B cell (primary cell): ENCODE measurements around the gene HEPACAM. TPM values are rescaled to one million over a fixed set of nuclear protein-coding genes. Genes with fewer than 3 reads are reported as not detected.

Source experiments
- ATAC-seq: fragments of 200-7000 bp; cut with Tn5 transposase; one replicate; pipeline ENCODE4 v1.10.0; 2021; ENCODE audit warnings: low read depth, mild to moderate bottlenecking, moderate number of reproducible peaks, moderate library complexity
- CTCF ChIA-PET: fragments of 350-600 bp; sonication (Branson Sonifier 250); formaldehyde crosslinking; loops from one replicate; lab custom pipeline; 2021; ENCODE audit warnings: antibody characterized with exemption, inconsistent platforms; lab: Charles Lee
- POLR2A ChIA-PET: fragments of 350-600 bp; sonication (Branson Sonifier 250); formaldehyde crosslinking; loops from one replicate; lab custom pipeline; 2021; ENCODE audit warnings: antibody characterized with exemption; lab: Charles Lee
- DNase-seq: peaks from one replicate; pipeline ENCODE4 v3.0.0; 2013
- H2AFZ ChIP-seq: 2 replicates; pipeline ENCODE4 v1.6.1; 2012; ENCODE audit warnings: mild to moderate bottlenecking, low read depth, low read length; ENCODE audit not compliant: insufficient read depth, poor library complexity, severe bottlenecking
- H3K27ac ChIP-seq, 2 donors: 1 replicate in 1 of 2; 2 replicates in 1 of 2; pipeline ENCODE4 v1.5.1; 2012 to 2013; ENCODE audit warnings: low read length in 2 of 2, mild to moderate bottlenecking in 2 of 2, moderate library complexity in 1 of 2
- H3K27me3 ChIP-seq, 4 experiments: fragments of 200-600 bp in 1 of 4; sonication (generic) in 1 of 4; replicated peaks in 1 of 4; 1 replicate in 2 of 4; 2 replicates in 2 of 4; pipeline versions ENCODE4 v1.6.1 to v1.7.0; 2013 to 2016; ENCODE audit warnings: low read length in 3 of 4, mild to moderate bottlenecking in 2 of 4, mixed read lengths in 1 of 4, moderate library complexity in 1 of 4; ENCODE audit not compliant: insufficient read depth in 4 of 4, control insufficient read depth in 3 of 4; ENCODE audit errors: control extremely low read depth in 1 of 4
- H3K36me3 ChIP-seq, 2 experiments: replicated peaks in 1 of 2; 1 replicate in 1 of 2; 2 replicates in 1 of 2; pipeline versions ENCODE4 v1.6.1 to v1.7.1; 2013; ENCODE audit warnings: low read length in 1 of 2; ENCODE audit not compliant: insufficient read depth in 2 of 2, control insufficient read depth in 1 of 2; ENCODE audit errors: control extremely low read depth in 1 of 2, extremely low read depth in 1 of 2
- H3K4me1 ChIP-seq, 2 donors: fragments of 200-600 bp in 1 of 2; sonication (generic) in 1 of 2; 1 replicate in 1 of 2; 2 replicates in 1 of 2; pipeline versions ENCODE4 v1.5.1 to v1.6.1; 2013 to 2017; ENCODE audit warnings: low read length in 2 of 2; ENCODE audit not compliant: control insufficient read depth in 2 of 2, insufficient read depth in 2 of 2
- H3K4me2 ChIP-seq: replicated peaks from 2 replicates; pipeline ENCODE3; 2012; ENCODE audit warnings: mild to moderate bottlenecking, low read depth, low read length; ENCODE audit not compliant: poor library complexity, severe bottlenecking
- H3K4me3 ChIP-seq, 5 experiments: fragments of 200-600 bp in 1 of 5; sonication (generic) in 1 of 5; 1 replicate in 3 of 5; 2 replicates in 2 of 5; pipeline versions ENCODE4 v1.5.1 to v1.7.0; 2011 to 2016; ENCODE audit warnings: low read length in 4 of 5, mild to moderate bottlenecking in 4 of 5, low read depth in 2 of 5, control low read depth in 1 of 5, moderate library complexity in 1 of 5; ENCODE audit not compliant: insufficient read depth in 1 of 5; ENCODE audit errors: control extremely low read depth in 1 of 5, extremely low read depth in 1 of 5
- H3K79me2 ChIP-seq: fragments of 200-600 bp; sonication (generic); one replicate; pipeline ENCODE4 v1.6.0; 2016; ENCODE audit warnings: low read length; ENCODE audit not compliant: control insufficient read depth, insufficient read depth
- H3K9ac ChIP-seq: fragments of 200-600 bp; sonication (generic); 2 replicates; pipeline ENCODE4 v1.6.1; 2017; ENCODE audit warnings: mild to moderate bottlenecking, low read length, moderate library complexity
- H3K9me3 ChIP-seq, 3 donors: one replicate each; pipeline versions ENCODE4 v1.6.1 to v1.7.1; 2013; ENCODE audit warnings: low read length in 2 of 3; ENCODE audit not compliant: control insufficient read depth in 2 of 3, insufficient read depth in 1 of 3; ENCODE audit errors: control extremely low read depth in 1 of 3
- H4K20me1 ChIP-seq: 2 replicates; pipeline ENCODE4 v1.6.0; 2012; ENCODE audit warnings: mild to moderate bottlenecking, low read length; ENCODE audit not compliant: insufficient read depth, control insufficient read depth, poor library complexity, severe bottlenecking
- H3K27ac Mint-ChIP-seq: one replicate; pipeline ENCODE4 v1.8.0; 2021; ENCODE audit warnings: mixed read lengths
- H3K27me3 Mint-ChIP-seq: one replicate; pipeline ENCODE4 v1.8.0; 2021; ENCODE audit warnings: mixed read lengths
- H3K4me1 Mint-ChIP-seq: one replicate; pipeline ENCODE4 v1.8.0; 2021; ENCODE audit warnings: mixed read lengths
- H3K4me3 Mint-ChIP-seq: one replicate; pipeline ENCODE4 v1.8.0; 2021; ENCODE audit warnings: mixed read lengths
- H3K9me3 Mint-ChIP-seq: one replicate; pipeline ENCODE4 v1.8.0; 2022; ENCODE audit warnings: mixed read lengths; ENCODE audit not compliant: insufficient read depth
- CTCF ChIP-seq: fragments of 200-600 bp; IDR thresholded peaks from one replicate; pipeline ENCODE4 v1.8.0; 2022; ENCODE audit warnings: antibody characterized with exemption, mild to moderate bottlenecking
- EZH2 ChIP-seq: IDR thresholded peaks from 2 replicates; pipeline ENCODE4 v1.6.1; 2012; ENCODE audit warnings: borderline replicate concordance, low read depth, mild to moderate bottlenecking, moderate library complexity, low read length; ENCODE audit not compliant: insufficient read depth, poor library complexity, severe bottlenecking
- WGBS: methylation state at CpG from one replicate; pipeline ENCODE4 v1.1.5; 2013; ENCODE audit warnings: missing lambda C conversion rate; ENCODE audit not compliant: insufficient coverage; 5-methylcytosine and 5-hydroxymethylcytosine counted together
- intact Hi-C: fragments of 100-400 bp; cut with micrococcal nuclease; formaldehyde crosslinking; loops from one replicate; pipeline ENCODE4 v1.10.0; 2022
- polyA plus RNA-seq: library from polyadenylated mRNA; depleted of rRNA; stranded (reverse); fragments of >200 nt; gene quantifications from 2 replicates; pipeline ENCODE4 v1.2.3, GENCODE V29; 2012
- total RNA-seq, 2 donors: library from RNA; stranded (reverse); fragments of 120-200 nt in 1 of 2; gene quantifications; 1 replicate in 1 of 2; 2 replicates in 1 of 2; pipeline versions ENCODE4 v1.2.3 to v1.2.4, GENCODE V29; 2013 to 2022

Gene HEPACAM
- total and polyA plus RNA-seq, 2 donors (not counting 1 experiment from before 2014, with no cell fraction given), result not detected

GRCh38 chr11:124928942-124929665 lies 6.7 kb downstream of the HEPACAM start:
- Histone ChIP-seq H3K9ac (no peak overlapping the region), H3K4me1 (no peaks in the 10 kb centered on the region), H3K27me3 (no peaks in the 10 kb centered on the region), H3K27ac (no peak overlapping the region), H4K20me1 (no peaks in the 10 kb centered on the region), H2AFZ (no peak overlapping the region), H3K36me3 (no peaks in the 10 kb centered on the region), H3K9me3 (no peaks in the 10 kb centered on the region), H3K4me3 (no peak overlapping the region), H3K79me2 (no peaks in the 10 kb centered on the region), H3K4me2 (no peak overlapping the region)
- intact Hi-C loops, result no loop called here
- Mint-ChIP-seq H3K4me1 (peaks cover 2% of the 10 kb centered on the region), H3K27ac (no peak overlapping the region), H3K4me3 (no peak overlapping the region), H3K27me3 (peaks cover 8% of the 10 kb centered on the region), H3K9me3 (no peaks in the 10 kb centered on the region)
- ATAC-seq (no peak), DNase-seq (no peak)
- POLR2A ChIA-PET, result no interaction called here
- CTCF ChIA-PET, result no interaction called here
- 58% methylated on average over 3 of the region's 4 CpGs for WGBS
- TF ChIP-seq EZH2 (no peak), CTCF (no peak)

- Histone ChIP-seq H3K9me3 (peaks cover 0 to 6% (median 0%) of the 10 kb centered on the region in 3 donors), H3K9ac (no peak overlapping the region), H3K27me3 (peaks cover 0 to 36% (median 7%) of the 10 kb centered on the region in 4 experiments), H3K4me2 (no peak overlapping the region), H3K27ac (no peak overlapping the region), H2AFZ (no peak overlapping the region), H3K79me2 (no peaks in the 10 kb centered on the region), H3K36me3 (no peaks in the 10 kb centered on the region), H4K20me1 (no peaks in the 10 kb centered on the region), H3K4me3 (no peak overlapping the region), H3K4me1 (peaks cover 0 to 7% of the 10 kb centered on the region in 2 donors)
- peaks cover 42% of the 10 kb centered on the region for H3K27me3 Mint-ChIP-seq
- H3K9me3 Mint-ChIP-seq, result no peaks in the 10 kb centered on the region
- ChIA-PET POLR2A (no interaction called here), CTCF (no interaction called here)
- peaks cover 2% of the 10 kb centered on the region for H3K4me1 Mint-ChIP-seq
- TF ChIP-seq CTCF (no peak), EZH2 (no peak)
- ATAC-seq (no peak), DNase-seq (no peak)
- H3K4me3 Mint-ChIP-seq, result no peak overlapping the region
- intact Hi-C loops, result no loop called here
- no peak overlapping the region for H3K27ac Mint-ChIP-seq
Measured at GRCh38 chr11:124923296-124923695, 12.6 kb downstream of the HEPACAM start.
